PC-9 (cell line): ENCODE results near the gene MVP.

ENCODE experiments used
- EZH2 ChIP-seq: fragments of 200-600 bp; sonication (generic); IDR thresholded peaks from 2 replicates; pipeline ENCODE4 v1.8.0; 2017; ENCODE audit warnings: antibody characterized with exemption, low read depth
- TF ChIP-seq, protein P1 (sequence below): fragments of 200-600 bp; sonication (generic); conservative IDR thresholded peaks from 2 replicates; pipeline ENCODE4 v1.6.1; 2017; ENCODE audit warnings: mixed run types, antibody characterized with exemption, mild to moderate bottlenecking, moderate library complexity

- TF ChIP-seq, protein P1, sequence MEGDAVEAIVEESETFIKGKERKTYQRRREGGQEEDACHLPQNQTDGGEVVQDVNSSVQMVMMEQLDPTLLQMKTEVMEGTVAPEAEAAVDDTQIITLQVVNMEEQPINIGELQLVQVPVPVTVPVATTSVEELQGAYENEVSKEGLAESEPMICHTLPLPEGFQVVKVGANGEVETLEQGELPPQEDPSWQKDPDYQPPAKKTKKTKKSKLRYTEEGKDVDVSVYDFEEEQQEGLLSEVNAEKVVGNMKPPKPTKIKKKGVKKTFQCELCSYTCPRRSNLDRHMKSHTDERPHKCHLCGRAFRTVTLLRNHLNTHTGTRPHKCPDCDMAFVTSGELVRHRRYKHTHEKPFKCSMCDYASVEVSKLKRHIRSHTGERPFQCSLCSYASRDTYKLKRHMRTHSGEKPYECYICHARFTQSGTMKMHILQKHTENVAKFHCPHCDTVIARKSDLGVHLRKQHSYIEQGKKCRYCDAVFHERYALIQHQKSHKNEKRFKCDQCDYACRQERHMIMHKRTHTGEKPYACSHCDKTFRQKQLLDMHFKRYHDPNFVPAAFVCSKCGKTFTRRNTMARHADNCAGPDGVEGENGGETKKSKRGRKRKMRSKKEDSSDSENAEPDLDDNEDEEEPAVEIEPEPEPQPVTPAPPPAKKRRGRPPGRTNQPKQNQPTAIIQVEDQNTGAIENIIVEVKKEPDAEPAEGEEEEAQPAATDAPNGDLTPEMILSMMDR, result no peak
- TF ChIP-seq EZH2, result no peak
These were observed 3.4 kb upstream of the MVP start for GRCh38 chr16:29816694-29817441.
